NCI-H2196 (cell line): ENCODE measurements around the gene HNRNPH3.

ENCODE experiments used
- DNase-seq: peaks from one replicate; lab custom pipeline; 2025; ENCODE audit not compliant: unreplicated experiment; lab: John Stamatoyannopoulos, UW

The HNRNPH3 gene

DNA sequence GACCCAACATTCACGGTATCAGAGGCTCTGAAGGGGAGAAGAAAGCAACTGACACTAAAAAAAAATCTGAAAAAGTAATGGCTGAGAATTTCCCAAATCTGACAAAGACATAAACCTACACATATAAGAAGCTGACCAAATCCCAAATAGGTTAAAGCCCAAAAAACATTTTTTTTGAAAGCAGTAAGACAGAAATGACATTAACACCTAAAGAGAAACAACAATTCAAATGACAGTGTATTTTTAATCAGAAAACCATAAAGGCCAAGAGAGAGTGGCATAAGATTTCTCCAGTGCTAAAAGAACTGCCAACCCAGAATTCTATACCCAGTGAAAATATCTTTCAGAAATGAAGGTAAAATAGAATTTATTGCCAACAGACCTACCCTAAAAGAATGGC is 39.7 kb downstream of the HNRNPH3 start:
- no peak for DNase-seq

DNA sequence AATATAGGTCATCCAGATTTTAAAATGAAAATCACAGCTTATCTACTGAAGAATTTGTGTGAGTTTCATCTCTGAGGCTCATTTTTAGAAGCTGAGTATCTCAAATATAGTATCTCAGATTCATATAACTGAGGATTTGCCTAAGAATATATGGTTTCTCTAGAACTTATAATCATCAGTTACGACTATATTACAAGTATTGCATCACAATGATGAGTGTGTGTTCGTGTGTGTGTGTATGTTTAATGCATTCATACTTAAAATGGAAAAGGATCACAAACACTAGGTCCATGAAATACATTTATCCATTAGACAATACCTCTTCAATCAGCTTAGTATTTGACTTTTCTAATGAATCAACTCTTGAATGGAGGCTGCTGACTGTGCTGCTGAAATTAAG is 53.9 kb downstream of the HNRNPH3 start:
- DNase-seq, result no peak
